ENCODE data around the gene FNDC3A. TPM values are rescaled to one million over a fixed set of nuclear protein-coding genes. Genes with fewer than 3 reads are reported as not detected.

FNDC3A gene
- total RNA-seq, 1 donor = 122 TPM

DNA sequence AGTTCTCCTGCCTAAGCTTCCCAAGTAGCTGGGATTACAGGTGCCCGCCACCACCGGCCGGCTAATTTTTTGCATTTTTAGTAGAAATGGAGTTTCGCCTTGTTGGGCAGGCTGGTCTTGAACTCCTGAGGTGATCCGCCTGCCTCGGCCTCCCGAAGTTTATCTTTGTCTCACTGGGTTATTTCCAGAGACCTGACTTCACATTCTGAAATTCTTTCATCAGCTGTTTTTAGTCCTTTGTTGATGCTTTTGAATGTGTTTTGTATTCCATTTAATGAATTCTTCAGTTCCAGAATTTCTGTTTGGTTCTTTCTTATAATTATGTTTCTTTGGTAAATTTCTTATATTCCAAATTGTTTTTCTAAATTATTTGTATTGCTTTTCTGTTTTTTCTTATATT lies 189.0 kb downstream of the FNDC3A start:
- TF ChIP-seq, protein P1, sequence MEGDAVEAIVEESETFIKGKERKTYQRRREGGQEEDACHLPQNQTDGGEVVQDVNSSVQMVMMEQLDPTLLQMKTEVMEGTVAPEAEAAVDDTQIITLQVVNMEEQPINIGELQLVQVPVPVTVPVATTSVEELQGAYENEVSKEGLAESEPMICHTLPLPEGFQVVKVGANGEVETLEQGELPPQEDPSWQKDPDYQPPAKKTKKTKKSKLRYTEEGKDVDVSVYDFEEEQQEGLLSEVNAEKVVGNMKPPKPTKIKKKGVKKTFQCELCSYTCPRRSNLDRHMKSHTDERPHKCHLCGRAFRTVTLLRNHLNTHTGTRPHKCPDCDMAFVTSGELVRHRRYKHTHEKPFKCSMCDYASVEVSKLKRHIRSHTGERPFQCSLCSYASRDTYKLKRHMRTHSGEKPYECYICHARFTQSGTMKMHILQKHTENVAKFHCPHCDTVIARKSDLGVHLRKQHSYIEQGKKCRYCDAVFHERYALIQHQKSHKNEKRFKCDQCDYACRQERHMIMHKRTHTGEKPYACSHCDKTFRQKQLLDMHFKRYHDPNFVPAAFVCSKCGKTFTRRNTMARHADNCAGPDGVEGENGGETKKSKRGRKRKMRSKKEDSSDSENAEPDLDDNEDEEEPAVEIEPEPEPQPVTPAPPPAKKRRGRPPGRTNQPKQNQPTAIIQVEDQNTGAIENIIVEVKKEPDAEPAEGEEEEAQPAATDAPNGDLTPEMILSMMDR (IDR thresholded peaks at IDR 0.05; ENCODE audit: insufficient read depth, low read depth, low read length) = no peak
- DNase-seq (ENCODE audit: low read depth) = no peak
- no peak overlapping the region for H3K4me3 ChIP-seq (ENCODE audit: low read depth, low read length)

DNA sequence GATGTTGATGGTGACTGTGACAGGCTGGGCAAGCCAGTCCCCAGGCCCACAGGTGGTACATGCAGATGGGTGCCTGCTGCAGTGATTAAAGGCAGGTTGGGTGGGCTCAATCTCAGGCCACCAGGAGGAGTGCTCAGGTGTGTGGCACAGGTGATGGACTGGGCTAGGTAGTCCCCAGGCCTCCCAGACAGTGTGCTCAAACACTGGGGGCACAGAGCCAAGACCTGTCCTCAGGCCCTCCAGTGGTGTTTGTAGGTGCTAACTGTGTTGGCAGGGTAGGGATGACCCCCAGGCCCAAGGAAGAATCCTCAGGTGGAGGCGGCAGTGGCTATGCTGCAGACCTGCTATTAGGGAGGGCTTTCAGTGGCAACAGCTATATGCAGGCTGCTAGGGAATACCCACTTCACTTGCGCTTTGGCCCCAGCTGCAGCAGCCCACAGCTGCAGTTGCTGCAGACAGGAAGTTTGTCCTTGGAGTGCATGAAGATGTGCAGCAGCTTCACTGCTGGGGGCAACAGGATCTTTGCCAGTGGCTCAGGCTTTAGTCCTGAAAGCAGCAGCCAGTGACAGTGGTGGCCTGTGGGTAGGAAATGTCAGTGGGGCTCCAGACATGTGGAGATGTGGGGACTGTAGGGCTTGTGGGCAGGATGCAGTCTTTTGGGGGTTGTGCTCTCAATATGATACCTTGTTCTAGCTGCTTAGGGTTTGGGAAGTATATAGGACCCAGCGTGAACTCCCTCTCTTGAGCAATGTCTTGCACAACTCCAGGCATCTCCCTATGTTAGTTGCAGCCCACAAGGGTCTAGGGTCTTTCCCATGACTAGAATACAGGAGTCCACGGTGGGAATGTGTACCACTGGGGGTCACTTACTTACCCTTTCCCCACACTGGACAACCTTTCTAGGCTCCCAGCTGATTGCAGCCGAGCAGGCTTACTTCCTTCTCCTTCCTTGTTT lies 190.4 kb downstream of the FNDC3A start:
- no peak overlapping the region for H3K4me3 ChIP-seq (ENCODE audit: low read depth, low read length)
- TF ChIP-seq, protein P1 (IDR thresholded peaks at IDR 0.05; ENCODE audit: insufficient read depth, low read depth, low read length) = no peak
- DNase-seq (ENCODE audit: low read depth) = peak; percentile 67

DNA sequence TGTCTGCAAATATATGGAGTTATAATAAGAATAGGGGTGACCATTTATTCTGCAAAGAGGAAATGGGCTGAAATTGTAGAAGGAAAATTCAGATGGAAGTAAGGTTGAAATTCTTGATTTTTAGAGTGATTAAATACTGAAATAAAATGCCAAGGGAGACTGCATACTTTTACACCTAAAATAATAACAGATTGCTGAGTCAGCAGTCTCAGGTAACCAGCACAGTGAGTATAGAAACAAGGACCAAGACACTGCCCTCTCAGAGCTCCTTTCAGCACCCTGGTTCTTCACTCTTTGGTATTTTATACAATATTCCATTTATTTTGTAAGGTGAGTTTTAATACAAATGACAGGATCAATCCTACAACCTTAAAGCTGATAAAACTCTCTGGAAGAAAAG lies 195.6 kb downstream of the FNDC3A start:
- no peak overlapping the region for H3K4me3 ChIP-seq (ENCODE audit: low read depth, low read length)
- TF ChIP-seq, protein P1 (IDR thresholded peaks at IDR 0.05; ENCODE audit: insufficient read depth, low read depth, low read length) = no peak

DNA sequence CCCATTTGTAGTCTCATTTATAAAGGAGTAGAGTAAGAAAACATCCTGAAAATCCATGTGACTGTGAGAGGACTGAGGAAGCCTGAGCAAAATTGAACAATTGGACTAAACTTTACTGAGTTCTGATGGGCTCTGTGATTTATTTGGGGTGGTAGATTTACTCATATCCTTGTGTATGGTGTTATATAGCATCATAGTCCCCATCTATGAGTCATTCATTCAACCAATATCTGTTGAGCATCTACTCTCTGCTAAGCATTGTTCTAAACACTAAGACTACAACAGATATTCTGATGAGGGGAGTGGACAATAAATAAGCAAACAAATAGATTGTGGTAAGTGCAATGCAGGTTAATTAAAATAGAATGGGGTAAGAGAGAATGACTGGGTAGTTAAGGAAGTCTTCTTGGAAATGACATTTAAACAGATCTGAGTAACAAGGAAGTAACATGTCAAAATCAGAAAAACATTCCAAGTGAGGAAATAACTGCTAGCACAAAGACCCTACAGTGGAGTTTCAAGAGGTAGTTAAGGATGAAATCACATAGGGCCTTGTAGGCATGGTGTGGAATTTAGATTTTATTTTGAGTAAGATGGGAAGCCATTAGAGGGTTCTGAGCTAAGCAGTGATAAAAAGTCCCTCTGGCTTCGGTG lies 208.1 kb downstream of the FNDC3A start:
- H3K4me3 ChIP-seq (ENCODE audit: low read depth, low read length) = no peak overlapping the region
- TF ChIP-seq, protein P1 (IDR thresholded peaks at IDR 0.05; ENCODE audit: insufficient read depth, low read depth, low read length) = no peak
- no peak for DNase-seq (ENCODE audit: low read depth)

More for the DNA sequence above, 195.6 kb downstream of the FNDC3A start:
- no peak for DNase-seq (ENCODE audit: low read depth)

DNA sequence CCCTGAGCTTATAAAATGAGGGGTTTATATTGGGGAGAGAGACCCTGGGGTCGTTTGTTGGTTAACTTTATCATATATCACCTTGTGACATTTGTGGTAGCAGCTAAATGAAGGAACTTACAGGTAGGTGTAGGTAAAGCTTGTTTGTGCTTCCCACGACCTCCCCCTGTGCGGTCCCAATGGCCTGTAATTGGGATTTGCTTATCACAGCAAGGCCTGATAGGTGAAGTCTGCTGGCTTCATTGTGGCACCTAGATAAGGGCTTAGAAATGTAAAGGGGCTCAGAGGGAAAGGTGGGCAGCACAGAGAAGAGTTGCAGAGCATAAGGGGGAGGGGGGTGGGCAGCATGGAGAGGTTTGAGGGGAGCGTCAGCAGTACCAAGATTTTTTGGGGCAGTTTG lies 208.9 kb downstream of the FNDC3A start:
- no peak for DNase-seq (ENCODE audit: low read depth)
- TF ChIP-seq, protein P1 (IDR thresholded peaks at IDR 0.05; ENCODE audit: insufficient read depth, low read depth, low read length) = no peak
- H3K4me3 ChIP-seq (ENCODE audit: low read depth, low read length) = no peak overlapping the region

DNA sequence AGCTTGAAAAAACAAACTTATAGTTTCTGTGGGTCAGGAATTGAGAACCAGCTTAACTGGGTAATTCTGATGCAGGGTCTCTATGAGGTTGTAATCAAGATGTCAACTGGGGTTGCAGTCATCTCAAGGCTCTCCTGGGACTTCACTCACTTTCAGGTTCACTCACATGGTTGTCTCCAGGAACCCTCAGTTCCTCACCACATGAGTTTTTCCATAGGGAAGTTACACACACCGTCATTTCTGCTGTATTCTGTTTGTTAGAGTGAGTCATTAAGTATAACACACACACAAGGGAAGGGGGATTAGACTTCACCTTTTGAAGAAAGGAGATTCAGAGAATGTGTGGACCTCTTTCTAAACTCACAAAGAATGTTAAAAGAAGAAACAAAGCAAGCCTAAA lies 209.6 kb downstream of the FNDC3A start:
- DNase-seq (ENCODE audit: low read depth) = no peak
- no peak overlapping the region for H3K4me3 ChIP-seq (ENCODE audit: low read depth, low read length)
- TF ChIP-seq, protein P1 (IDR thresholded peaks at IDR 0.05; ENCODE audit: insufficient read depth, low read depth, low read length) = no peak

All from fibroblast of villous mesenchyme (primary cell).